Sigmoid colon (tissue), 7 donors: ENCODE results near the gene MYO7B. TPM values are rescaled to one million over a fixed set of nuclear protein-coding genes. Genes with fewer than 3 reads are reported as not detected.

Experiments used
- DNase-seq: peaks from one replicate; pipeline ENCODE4 v3.0.0-alpha.2; 2019
- H3K27ac ChIP-seq, 4 donors: fragments of 200-600 bp; sonication (generic); one replicate each; pipeline ENCODE4 v1.5.1; 2016 to 2019; ENCODE audit warnings: mild to moderate bottlenecking in 1 of 4
- H3K27me3 ChIP-seq, 3 donors: fragments of 200-600 bp; sonication (generic); one replicate each; pipeline ENCODE4 v1.5.1; 2019; ENCODE audit warnings: mild to moderate bottlenecking in 1 of 3
- H3K36me3 ChIP-seq, 4 donors: fragments of 200-600 bp; sonication (generic); one replicate each; pipeline ENCODE4 v1.5.1; 2016 to 2019
- H3K4me1 ChIP-seq, 4 donors: fragments of 200-600 bp; sonication (generic); one replicate each; pipeline ENCODE4 v1.5.1; 2017 to 2019
- H3K4me3 ChIP-seq, 4 donors: fragments of 200-600 bp; sonication (generic); one replicate each; pipeline ENCODE4 v1.5.1; 2017 to 2019; ENCODE audit warnings: mild to moderate bottlenecking in 2 of 4, moderate library complexity in 1 of 4
- H3K9me3 ChIP-seq, 4 donors: fragments of 200-600 bp in 3 of 4; sonication (generic) in 3 of 4; one replicate each; pipeline versions ENCODE4 v1.5.1 to v1.6.1; 2013 to 2019
- CTCF ChIP-seq, 4 experiments: fragments of 450-650 bp in 3 of 4; fragments of 200-600 bp in 1 of 4; IDR thresholded peaks; one replicate each; pipeline ENCODE4 v1.5.1; 2016 to 2019; ENCODE audit warnings: antibody characterized with exemption in 4 of 4, mild to moderate bottlenecking in 3 of 4, moderate library complexity in 2 of 4
- EP300 ChIP-seq, 4 donors: sonication (generic); formaldehyde crosslinking; IDR thresholded peaks; one replicate each; pipeline ENCODE4 v1.6.1; 2017; ENCODE audit warnings: antibody characterized with exemption in 4 of 4
- POLR2A ChIP-seq, 2 donors: fragments of 450-650 bp; IDR thresholded peaks; one replicate each; pipeline ENCODE4 v1.6.1; 2016; ENCODE audit warnings: antibody characterized with exemption in 2 of 2, mild to moderate bottlenecking in 2 of 2, moderate library complexity in 2 of 2
- POLR2AphosphoS5 ChIP-seq, 4 donors: sonication (generic); formaldehyde crosslinking; IDR thresholded peaks; one replicate each; pipeline ENCODE4 v1.6.1; 2017; ENCODE audit warnings: antibody characterized with exemption in 4 of 4
- WGBS, 2 donors: extraction: QIAGEN DNeasy Blood & Tissue Kit; methylation state at CpG; one replicate each; pipeline ENCODE4 v1.1.7; 2013; 5-methylcytosine and 5-hydroxymethylcytosine counted together
- intact Hi-C: fragments of 100-400 bp; cut with DNase I; formaldehyde crosslinking; loops from one replicate; pipeline ENCODE4 v1.15.1; 2023
- polyA plus RNA-seq, 3 donors: library from polyadenylated mRNA; stranded (reverse); fragments of 200-250 nt; gene quantifications; one replicate each; pipeline ENCODE4 v1.2.3, GENCODE V29; 2013
- total RNA-seq, 4 donors: library from RNA; depleted of rRNA; stranded (reverse); fragments of >200 nt; gene quantifications; one replicate each; pipeline ENCODE4 v1.1.0, GENCODE V29; 2016
- donor health status: healthy with polysubstance abuse.
- donor health status: Bipolar disorder and iron deficiency.
- donor health status: healthy.

The MYO7B gene
- total and polyA plus RNA-seq, 7 donors = 0.54 to 128 (median 30.3) TPM; not detected in 1

- WGBS, 2 donors = 55 to 89% methylated on average over 3 of the region's 3 CpGs
- Histone ChIP-seq H3K27ac (no peak overlapping the region), H3K4me1 (no peaks in the 10 kb centered on the region), H3K9me3 (no peaks in the 10 kb centered on the region), H3K27me3 (peaks cover 0 to 31% (median 5%) of the 10 kb centered on the region in 3 donors), H3K4me3 (no peak overlapping the region), H3K36me3 (no peaks in the 10 kb centered on the region)
- intact Hi-C loops = no loop called here
- DNase-seq = peak; percentile 53
- TF ChIP-seq POLR2A (IDR thresholded peaks at IDR 0.05) = no peak
- no peak for TF ChIP-seq POLR2AphosphoS5 (IDR thresholded peaks at IDR 0.05)
- TF ChIP-seq CTCF (IDR thresholded peaks at IDR 0.05) = no peak
- TF ChIP-seq EP300 (IDR thresholded peaks at IDR 0.05) = no peak
These were observed 85.4 kb downstream of the MYO7B start for GRCh38 chr2:127620866-127621265.

- no peak for TF ChIP-seq POLR2A (IDR thresholded peaks at IDR 0.05)
- no peak for TF ChIP-seq POLR2AphosphoS5 (IDR thresholded peaks at IDR 0.05)
- TF ChIP-seq CTCF (IDR thresholded peaks at IDR 0.05) = no peak
- no peak for TF ChIP-seq EP300 (IDR thresholded peaks at IDR 0.05)
- Histone ChIP-seq H3K27ac (no peak overlapping the region), H3K4me3 (no peak overlapping the region), H3K4me1 (no peaks in the 10 kb centered on the region), H3K36me3 (no peaks in the 10 kb centered on the region), H3K9me3 (no peaks in the 10 kb centered on the region), H3K27me3 (peaks cover 0 to 31% (median 5%) of the 10 kb centered on the region in 3 donors)
- peak; percentile 55 for DNase-seq
- WGBS, 2 donors = 97% methylated on average over 15 of the region's 15 CpGs
- intact Hi-C loops = no loop called here
These were observed 86.5 kb downstream of the MYO7B start for GRCh38 chr2:127621981-127622431.

- no peaks in the 10 kb centered on the region for H3K9me3 ChIP-seq
- WGBS, 2 donors = 93 to 95% methylated on average over 21 of the region's 21 CpGs
- no peaks in the 10 kb centered on the region for H3K4me1 ChIP-seq
These were observed 87.3 kb downstream of the MYO7B start for GRCh38 chr2:127622561-127623387.

GRCh38 chr2:127623388-127624319, 88.2 kb downstream of the MYO7B start:
- Histone ChIP-seq H3K36me3 (no peaks in the 10 kb centered on the region), H3K27me3 (peaks cover 0 to 31% (median 5%) of the 10 kb centered on the region in 3 donors), H3K9me3 (no peaks in the 10 kb centered on the region), H3K27ac (no peak overlapping the region), H3K4me1 (peaks cover 0 to 4% (median under 1%) of the 10 kb centered on the region in 4 donors), H3K4me3 (no peak overlapping the region)
- TF ChIP-seq POLR2AphosphoS5 (IDR thresholded peaks at IDR 0.05) (peak in 1 of 4 donors; percentile 24), POLR2A (IDR thresholded peaks at IDR 0.05) (no peak)
- intact Hi-C loops = no loop called here
- DNase-seq = peak; percentile 64
- WGBS, 2 donors = 91 to 94% methylated on average over 38 of the region's 38 CpGs

More at GRCh38 chr2:127622561-127623387, 87.3 kb downstream of the MYO7B start:
- TF ChIP-seq CTCF (IDR thresholded peaks at IDR 0.05) (no peak), POLR2AphosphoS5 (IDR thresholded peaks at IDR 0.05) (no peak), POLR2A (IDR thresholded peaks at IDR 0.05) (no peak), EP300 (IDR thresholded peaks at IDR 0.05) (no peak)
- Histone ChIP-seq H3K4me3 (no peak overlapping the region), H3K27ac (no peak overlapping the region), H3K27me3 (peaks cover 0 to 31% (median 5%) of the 10 kb centered on the region in 3 donors), H3K36me3 (no peaks in the 10 kb centered on the region)
- DNase-seq = peak; percentile 61
- intact Hi-C loops = no loop called here
